Suppressor macrophage (primary cell): Measurements from ENCODE around the gene INSM2.

Experiments
- DNase-seq, 4 experiments: peaks; one replicate each; pipeline ENCODE4 v3.0.0-alpha.2; 2020 to 2022

Gene INSM2

GRCh38 chr14:35551081-35551480 lies 17.1 kb downstream of the INSM2 start:
- no peak for DNase-seq

GRCh38 chr14:35553808-35554207 lies 19.8 kb downstream of the INSM2 start:
- no peak for DNase-seq

- no peak for DNase-seq
Measured at GRCh38 chr14:35556548-35556947, 22.6 kb downstream of the INSM2 start.

GRCh38 chr14:35557221-35557747 lies 23.3 kb downstream of the INSM2 start:
- DNase-seq, result no peak

DNA sequence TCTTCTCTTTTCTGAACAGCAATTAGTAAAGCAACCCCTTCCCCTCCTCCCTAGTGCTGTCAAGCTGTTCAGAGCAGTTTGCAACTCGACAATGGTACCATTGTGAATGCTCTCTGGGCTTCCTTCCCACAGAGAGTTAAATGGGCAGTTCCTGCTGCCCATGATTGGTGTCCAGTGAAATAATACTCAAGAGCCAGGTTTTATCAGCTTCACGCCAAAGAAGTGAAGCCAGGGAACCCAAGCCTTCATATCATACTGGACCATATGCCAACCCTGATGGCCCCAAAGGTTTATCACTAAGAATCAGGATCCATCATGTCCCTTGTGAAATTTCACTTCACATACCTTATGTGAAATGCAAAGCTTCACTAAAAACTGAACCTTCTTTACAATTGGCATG lies 24.7 kb downstream of the INSM2 start:
- no peak for DNase-seq

DNA sequence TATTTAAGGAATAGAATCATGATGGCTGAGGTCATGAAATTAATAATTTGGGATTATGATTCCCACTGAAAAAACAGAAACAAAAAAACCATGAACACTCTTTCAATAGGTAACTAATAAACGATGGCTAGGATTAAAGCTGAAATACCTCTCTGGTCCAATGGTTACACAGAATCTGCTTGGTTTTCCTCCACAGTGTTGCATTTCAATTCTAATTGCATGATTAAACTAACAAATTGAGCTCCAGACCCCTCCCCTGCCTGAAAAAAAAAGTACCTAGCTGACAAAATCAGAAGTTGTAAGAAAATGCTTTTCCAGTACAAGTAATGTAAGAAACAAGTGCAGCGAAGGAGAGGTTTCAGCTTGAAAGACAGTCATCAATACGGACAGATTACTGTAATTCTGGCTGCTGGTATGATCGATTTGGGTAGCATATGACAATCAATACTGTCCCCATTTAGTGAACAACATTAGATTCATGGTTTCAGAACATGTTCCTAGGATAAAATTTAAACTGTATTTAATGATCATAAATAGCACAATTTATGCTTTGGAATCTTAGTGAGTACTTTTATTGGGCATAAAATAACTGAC lies 32.0 kb downstream of the INSM2 start:
- DNase-seq, result no peak

GRCh38 chr14:35571598-35571997 lies 37.6 kb downstream of the INSM2 start:
- no peak for DNase-seq

GRCh38 chr14:35573911-35574310 lies 39.9 kb downstream of the INSM2 start:
- DNase-seq, result no peak

GRCh38 chr14:35576260-35576659 lies 42.3 kb downstream of the INSM2 start:
- DNase-seq, result no peak

- no peak for DNase-seq
Measured at GRCh38 chr14:35576856-35577255, 42.9 kb downstream of the INSM2 start.

DNA sequence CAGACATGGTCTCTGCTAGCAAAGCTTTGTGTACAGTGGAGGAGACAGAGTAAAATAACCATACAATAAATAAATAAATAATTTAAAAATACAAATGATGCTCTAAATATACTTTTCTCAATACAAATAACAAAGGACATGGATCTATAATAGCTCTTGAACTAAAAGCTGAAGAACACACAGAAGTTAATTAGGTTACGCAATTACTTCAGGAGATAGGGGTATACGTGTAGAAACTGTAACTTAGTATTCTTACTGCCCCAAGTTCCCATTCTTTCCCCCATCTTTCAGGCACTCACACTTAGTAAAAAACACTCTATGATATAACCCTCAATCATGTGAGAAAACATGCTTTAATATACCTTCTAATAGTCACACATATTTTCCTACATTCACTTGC lies 44.2 kb downstream of the INSM2 start:
- no peak for DNase-seq

- DNase-seq, result no peak
Measured at GRCh38 chr14:35578639-35579038, 44.7 kb downstream of the INSM2 start.
